Measurements from ENCODE around the gene LGALSL. TPM values are rescaled to one million over a fixed set of nuclear protein-coding genes. Genes with fewer than 3 reads are reported as not detected.

LGALSL gene
- polyA plus RNA-seq, 1 experiment: 4.1 TPM

GRCh38 chr2:64491426-64491825, 37.5 kb downstream of the LGALSL start:
- DNase-seq (ENCODE audit: low read depth): no peak
- peaks cover 7% of the 10 kb centered on the region for H3K27me3 ChIP-seq (ENCODE audit: control insufficient read depth, insufficient read depth, low read length)
- no peak overlapping the region for H3K4me3 ChIP-seq (ENCODE audit: low read depth, low read length)
- TF ChIP-seq, protein P1, sequence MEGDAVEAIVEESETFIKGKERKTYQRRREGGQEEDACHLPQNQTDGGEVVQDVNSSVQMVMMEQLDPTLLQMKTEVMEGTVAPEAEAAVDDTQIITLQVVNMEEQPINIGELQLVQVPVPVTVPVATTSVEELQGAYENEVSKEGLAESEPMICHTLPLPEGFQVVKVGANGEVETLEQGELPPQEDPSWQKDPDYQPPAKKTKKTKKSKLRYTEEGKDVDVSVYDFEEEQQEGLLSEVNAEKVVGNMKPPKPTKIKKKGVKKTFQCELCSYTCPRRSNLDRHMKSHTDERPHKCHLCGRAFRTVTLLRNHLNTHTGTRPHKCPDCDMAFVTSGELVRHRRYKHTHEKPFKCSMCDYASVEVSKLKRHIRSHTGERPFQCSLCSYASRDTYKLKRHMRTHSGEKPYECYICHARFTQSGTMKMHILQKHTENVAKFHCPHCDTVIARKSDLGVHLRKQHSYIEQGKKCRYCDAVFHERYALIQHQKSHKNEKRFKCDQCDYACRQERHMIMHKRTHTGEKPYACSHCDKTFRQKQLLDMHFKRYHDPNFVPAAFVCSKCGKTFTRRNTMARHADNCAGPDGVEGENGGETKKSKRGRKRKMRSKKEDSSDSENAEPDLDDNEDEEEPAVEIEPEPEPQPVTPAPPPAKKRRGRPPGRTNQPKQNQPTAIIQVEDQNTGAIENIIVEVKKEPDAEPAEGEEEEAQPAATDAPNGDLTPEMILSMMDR (IDR thresholded peaks at IDR 0.05; ENCODE audit: insufficient read depth, low read depth, low read length): no peak
- ChIA-PET CTCF (interaction anchor here (1.0 to 1.1 kb wide), 3 partner anchors 11 to 161 kb away, joined by 3 to 4 read pairs (median 3); no protein-coding TSS in a partner anchor), POLR2A (no interaction called here)
- H3K36me3 ChIP-seq (ENCODE audit: control insufficient read depth, insufficient read depth, low read length): no peaks in the 10 kb centered on the region

GRCh38 chr2:64492272-64492671, 38.3 kb downstream of the LGALSL start:
- POLR2A ChIA-PET: no interaction called here

DNA sequence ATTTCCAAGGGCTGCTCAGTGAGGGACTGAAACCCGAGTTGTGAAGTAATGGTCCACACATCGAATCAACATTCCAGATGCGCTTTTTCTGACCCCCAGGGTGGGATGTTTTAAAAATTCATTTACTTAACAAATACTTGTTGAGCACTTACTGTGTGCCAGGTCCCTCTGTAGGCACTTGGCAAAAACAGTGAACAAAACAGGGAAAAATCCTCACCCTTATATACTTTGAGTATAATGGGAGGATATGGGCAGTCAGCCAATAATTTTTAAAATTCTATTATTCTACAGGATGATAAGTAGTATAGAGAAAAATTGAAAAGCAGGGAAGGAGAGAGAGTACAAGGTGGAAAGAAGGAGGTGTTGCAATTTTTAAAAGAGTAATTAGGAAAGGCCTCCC, 38.9 kb downstream of the LGALSL start:
- ChIA-PET CTCF (interaction anchor here (0.9 to 2.7 kb wide), 2 partner anchors 9 to 162 kb away, joined by 4 to 15 read pairs; no protein-coding TSS in a partner anchor), POLR2A (no interaction called here)
- TF ChIP-seq, protein P1 (IDR thresholded peaks at IDR 0.05; ENCODE audit: insufficient read depth, low read depth, low read length): no peak
- Histone ChIP-seq H3K36me3 (ENCODE audit: control insufficient read depth, insufficient read depth, low read length) (no peaks in the 10 kb centered on the region), H3K27me3 (ENCODE audit: control insufficient read depth, insufficient read depth, low read length) (peaks cover 10% of the 10 kb centered on the region), H3K4me3 (ENCODE audit: low read depth, low read length) (no peak overlapping the region)
- DNase-seq (ENCODE audit: low read depth): no peak

More at GRCh38 chr2:64492272-64492671, 38.3 kb downstream of the LGALSL start:
- CTCF ChIA-PET: interaction anchor here (1.0 kb wide), 1 partner anchor 11 kb away, joined by 3 read pairs; no protein-coding TSS in a partner anchor
- no peak for DNase-seq (ENCODE audit: low read depth)
- no peaks in the 10 kb centered on the region for H3K36me3 ChIP-seq (ENCODE audit: control insufficient read depth, insufficient read depth, low read length)
- H3K4me3 ChIP-seq (ENCODE audit: low read depth, low read length): no peak overlapping the region
- TF ChIP-seq, protein P1 (IDR thresholded peaks at IDR 0.05; ENCODE audit: insufficient read depth, low read depth, low read length): no peak
- peaks cover 9% of the 10 kb centered on the region for H3K27me3 ChIP-seq (ENCODE audit: control insufficient read depth, insufficient read depth, low read length)

DNA sequence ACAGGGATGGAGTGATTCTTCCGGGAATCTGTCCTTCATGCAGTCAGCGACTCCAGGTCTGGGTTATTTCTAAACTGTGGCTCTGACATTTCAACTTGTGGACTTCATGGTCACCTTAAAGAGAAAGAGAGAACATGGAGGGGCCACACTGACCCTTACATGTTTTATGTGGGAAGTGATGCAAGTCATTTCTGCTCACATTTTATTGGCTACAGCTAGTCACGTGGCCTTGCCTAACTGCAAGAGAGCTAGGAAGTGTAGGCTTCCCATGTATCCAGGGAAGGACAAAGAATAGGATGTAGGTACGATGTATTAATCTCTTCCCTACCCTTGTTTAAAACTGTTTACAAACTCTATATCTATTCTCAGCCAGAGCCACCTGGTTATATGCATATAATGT, 39.8 kb downstream of the LGALSL start:
- TF ChIP-seq, protein P1 (IDR thresholded peaks at IDR 0.05; ENCODE audit: insufficient read depth, low read depth, low read length): no peak
- POLR2A ChIA-PET: interaction anchor here (0.6 kb wide), 1 partner anchor 78 kb away, joined by 6 read pairs; no protein-coding TSS in a partner anchor

DNA sequence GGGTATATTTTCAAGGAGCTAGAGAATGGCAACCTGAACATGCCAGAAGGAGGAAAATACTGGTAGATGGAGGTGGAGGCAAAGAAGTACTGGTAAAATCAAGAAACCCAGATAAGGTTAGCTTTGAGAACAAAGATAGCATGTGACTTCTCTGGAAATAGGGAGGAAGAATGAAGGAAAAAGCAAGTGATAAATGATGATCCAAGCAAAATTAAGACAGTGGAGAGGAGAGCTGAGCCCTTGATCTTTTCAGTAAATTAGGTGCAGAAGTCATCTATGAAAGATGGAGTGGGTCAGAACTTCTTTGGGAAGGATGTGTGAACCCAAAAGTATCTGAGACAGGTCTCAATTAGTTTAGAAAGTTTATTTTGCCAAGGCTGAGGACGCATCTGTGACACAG, 44.5 kb downstream of the LGALSL start:
- no peak for DNase-seq (ENCODE audit: low read depth)
- ChIA-PET POLR2A (no interaction called here), CTCF (interaction anchor here (0.7 to 3.3 kb wide), 4 partner anchors 10 to 168 kb away, joined by 3 to 25 read pairs (median 6); no protein-coding TSS in a partner anchor)
- H3K4me3 ChIP-seq (ENCODE audit: low read depth, low read length): no peak overlapping the region
- TF ChIP-seq, protein P1 (IDR thresholded peaks at IDR 0.05; ENCODE audit: insufficient read depth, low read depth, low read length): no peak
- no peaks in the 10 kb centered on the region for H3K36me3 ChIP-seq (ENCODE audit: control insufficient read depth, insufficient read depth, low read length)
- H3K27me3 ChIP-seq (ENCODE audit: control insufficient read depth, insufficient read depth, low read length): peaks cover 20% of the 10 kb centered on the region

More for the DNA sequence above, 39.8 kb downstream of the LGALSL start:
- H3K4me3 ChIP-seq (ENCODE audit: low read depth, low read length): no peak overlapping the region
- H3K27me3 ChIP-seq (ENCODE audit: control insufficient read depth, insufficient read depth, low read length): peaks cover 14% of the 10 kb centered on the region
- H3K36me3 ChIP-seq (ENCODE audit: control insufficient read depth, insufficient read depth, low read length): no peaks in the 10 kb centered on the region
- no peak for DNase-seq (ENCODE audit: low read depth)
- CTCF ChIA-PET: interaction anchor here (0.9 to 2.7 kb wide), 4 partner anchors 8 to 163 kb away, joined by 3 to 15 read pairs (median 4); no protein-coding TSS in a partner anchor
